HepG2 (cell line): Measurements from ENCODE around the gene LHX5.

Experiments used
- CBFB ChIP-seq: sonication (generic); formaldehyde crosslinking; IDR thresholded peaks from 2 replicates; pipeline ENCODE4 v1.4.0; 2020; ENCODE audit warnings: missing genetic modification reagents
- ETV5 ChIP-seq: IDR thresholded peaks from 2 replicates; pipeline ENCODE4 v1.6.1; 2018; ENCODE audit warnings: missing biosample characterization, missing genetic modification reagents, inconsistent platforms, borderline replicate concordance
- EZH2 ChIP-seq: conservative IDR thresholded peaks from 2 replicates; pipeline ENCODE4 v1.6.1; 2012; ENCODE audit warnings: mild to moderate bottlenecking, low read depth, low read length, moderate library complexity
- FOXA1 ChIP-seq, 2 experiments: fragments of 450-650 bp in 1 of 2; sonication (generic) in 1 of 2; formaldehyde crosslinking in 1 of 2; IDR thresholded peaks; 2 replicates each; pipeline versions ENCODE4 v1.4.0 to v1.6.1; 2016 to 2020; ENCODE audit warnings: missing genetic modification reagents in 1 of 2
- HCFC1 ChIP-seq: fragments of 150-350 bp; IDR thresholded peaks from 2 replicates; pipeline ENCODE4 v1.6.1; 2014; ENCODE audit warnings: low read depth, low read length
- MBD4 ChIP-seq: IDR thresholded peaks from 2 replicates; pipeline ENCODE4 v1.6.1; 2012; ENCODE audit warnings: low read length, inconsistent platforms, borderline replicate concordance
- RFX5 ChIP-seq: IDR thresholded peaks from 2 replicates; pipeline ENCODE4 v1.6.1; 2011; ENCODE audit warnings: low read depth, low read length, improper control_type of control experiment
- SETDB1 ChIP-seq: sonication (generic); formaldehyde crosslinking; IDR thresholded peaks from 2 replicates; pipeline ENCODE4 v1.5.1; 2020; ENCODE audit warnings: missing genetic modification reagents, mild to moderate bottlenecking, borderline replicate concordance
- TF ChIP-seq, protein P1 (sequence below): sonication (generic); formaldehyde crosslinking; IDR thresholded peaks from 2 replicates; pipeline ENCODE4 v1.5.0; 2020; ENCODE audit warnings: mild to moderate bottlenecking, missing genetic modification reagents, moderate library complexity
- TF ChIP-seq, protein P2 (sequence below), 2 experiments: sonication (generic) in 1 of 2; formaldehyde crosslinking in 1 of 2; IDR thresholded peaks; 2 replicates each; pipeline versions ENCODE4 v1.5.1 to v1.6.1; 2011 to 2020; ENCODE audit warnings: borderline replicate concordance in 1 of 2, low read depth in 1 of 2, low read length in 1 of 2, mild to moderate bottlenecking in 1 of 2, missing genetic modification reagents in 1 of 2, moderate library complexity in 1 of 2
- TF ChIP-seq, protein P3 (sequence below): IDR thresholded peaks from 2 replicates; pipeline ENCODE4 v1.6.1; 2012; ENCODE audit warnings: inconsistent platforms
- TF ChIP-seq, protein P4 (sequence below): sonication (generic); formaldehyde crosslinking; IDR thresholded peaks from 2 replicates; pipeline ENCODE4 v1.4.0; 2020; ENCODE audit warnings: low read depth, missing genetic modification reagents

DNA sequence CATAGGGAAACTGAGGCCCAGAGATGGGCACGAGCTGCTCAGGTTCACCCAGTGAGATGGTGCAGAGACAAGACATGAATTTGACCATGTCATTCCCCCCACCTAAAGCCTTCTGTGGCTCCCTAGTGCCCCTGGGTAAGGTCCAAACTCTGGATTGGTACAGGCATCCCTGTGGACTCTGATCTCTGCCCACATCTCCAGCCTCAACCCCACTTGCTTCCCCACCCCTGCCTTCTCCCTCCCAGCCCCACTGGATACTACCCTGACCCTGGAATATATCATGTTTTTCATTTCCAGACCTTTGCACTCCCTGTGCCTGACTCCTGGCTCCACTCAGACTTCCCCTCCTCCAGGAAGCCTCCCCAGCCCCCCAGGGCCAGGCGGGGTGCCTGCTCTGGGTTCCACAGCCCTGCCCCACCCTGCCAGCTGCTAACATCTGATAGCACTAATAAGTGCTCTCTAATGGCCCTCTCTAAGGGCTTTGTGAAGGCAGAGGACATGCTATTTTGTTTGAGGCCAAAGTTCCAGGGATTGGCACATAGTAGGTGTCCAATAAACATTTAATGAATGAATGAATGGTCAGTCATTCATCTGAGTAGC, 50.6 kb downstream of the LHX5 start:
- TF ChIP-seq SETDB1 (CRISPR knock-in tag) = no peak
- no peak for TF ChIP-seq FOXA1 (IDR thresholded peaks at IDR 0.05)
- no peak for TF ChIP-seq FOXA1 (CRISPR knock-in tag; IDR thresholded peaks at IDR 0.05)
- TF ChIP-seq MBD4 = no peak
- TF ChIP-seq, protein P1, sequence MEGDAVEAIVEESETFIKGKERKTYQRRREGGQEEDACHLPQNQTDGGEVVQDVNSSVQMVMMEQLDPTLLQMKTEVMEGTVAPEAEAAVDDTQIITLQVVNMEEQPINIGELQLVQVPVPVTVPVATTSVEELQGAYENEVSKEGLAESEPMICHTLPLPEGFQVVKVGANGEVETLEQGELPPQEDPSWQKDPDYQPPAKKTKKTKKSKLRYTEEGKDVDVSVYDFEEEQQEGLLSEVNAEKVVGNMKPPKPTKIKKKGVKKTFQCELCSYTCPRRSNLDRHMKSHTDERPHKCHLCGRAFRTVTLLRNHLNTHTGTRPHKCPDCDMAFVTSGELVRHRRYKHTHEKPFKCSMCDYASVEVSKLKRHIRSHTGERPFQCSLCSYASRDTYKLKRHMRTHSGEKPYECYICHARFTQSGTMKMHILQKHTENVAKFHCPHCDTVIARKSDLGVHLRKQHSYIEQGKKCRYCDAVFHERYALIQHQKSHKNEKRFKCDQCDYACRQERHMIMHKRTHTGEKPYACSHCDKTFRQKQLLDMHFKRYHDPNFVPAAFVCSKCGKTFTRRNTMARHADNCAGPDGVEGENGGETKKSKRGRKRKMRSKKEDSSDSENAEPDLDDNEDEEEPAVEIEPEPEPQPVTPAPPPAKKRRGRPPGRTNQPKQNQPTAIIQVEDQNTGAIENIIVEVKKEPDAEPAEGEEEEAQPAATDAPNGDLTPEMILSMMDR (CRISPR knock-in tag) = no peak
- no peak for TF ChIP-seq CBFB (CRISPR knock-in tag)
- TF ChIP-seq ETV5 (CRISPR knock-in tag) = no peak
- TF ChIP-seq RFX5 = no peak
- TF ChIP-seq, protein P2, sequence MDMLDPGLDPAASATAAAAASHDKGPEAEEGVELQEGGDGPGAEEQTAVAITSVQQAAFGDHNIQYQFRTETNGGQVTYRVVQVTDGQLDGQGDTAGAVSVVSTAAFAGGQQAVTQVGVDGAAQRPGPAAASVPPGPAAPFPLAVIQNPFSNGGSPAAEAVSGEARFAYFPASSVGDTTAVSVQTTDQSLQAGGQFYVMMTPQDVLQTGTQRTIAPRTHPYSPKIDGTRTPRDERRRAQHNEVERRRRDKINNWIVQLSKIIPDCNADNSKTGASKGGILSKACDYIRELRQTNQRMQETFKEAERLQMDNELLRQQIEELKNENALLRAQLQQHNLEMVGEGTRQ (IDR thresholded peaks at IDR 0.05; ENCODE audit: low read depth, low read length) = no peak
- TF ChIP-seq, protein P2 (CRISPR knock-in tag; IDR thresholded peaks at IDR 0.05; ENCODE audit: borderline replicate concordance) = no peak
- TF ChIP-seq, protein P3, sequence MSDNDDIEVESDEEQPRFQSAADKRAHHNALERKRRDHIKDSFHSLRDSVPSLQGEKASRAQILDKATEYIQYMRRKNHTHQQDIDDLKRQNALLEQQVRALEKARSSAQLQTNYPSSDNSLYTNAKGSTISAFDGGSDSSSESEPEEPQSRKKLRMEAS = no peak
- TF ChIP-seq, protein P4, sequence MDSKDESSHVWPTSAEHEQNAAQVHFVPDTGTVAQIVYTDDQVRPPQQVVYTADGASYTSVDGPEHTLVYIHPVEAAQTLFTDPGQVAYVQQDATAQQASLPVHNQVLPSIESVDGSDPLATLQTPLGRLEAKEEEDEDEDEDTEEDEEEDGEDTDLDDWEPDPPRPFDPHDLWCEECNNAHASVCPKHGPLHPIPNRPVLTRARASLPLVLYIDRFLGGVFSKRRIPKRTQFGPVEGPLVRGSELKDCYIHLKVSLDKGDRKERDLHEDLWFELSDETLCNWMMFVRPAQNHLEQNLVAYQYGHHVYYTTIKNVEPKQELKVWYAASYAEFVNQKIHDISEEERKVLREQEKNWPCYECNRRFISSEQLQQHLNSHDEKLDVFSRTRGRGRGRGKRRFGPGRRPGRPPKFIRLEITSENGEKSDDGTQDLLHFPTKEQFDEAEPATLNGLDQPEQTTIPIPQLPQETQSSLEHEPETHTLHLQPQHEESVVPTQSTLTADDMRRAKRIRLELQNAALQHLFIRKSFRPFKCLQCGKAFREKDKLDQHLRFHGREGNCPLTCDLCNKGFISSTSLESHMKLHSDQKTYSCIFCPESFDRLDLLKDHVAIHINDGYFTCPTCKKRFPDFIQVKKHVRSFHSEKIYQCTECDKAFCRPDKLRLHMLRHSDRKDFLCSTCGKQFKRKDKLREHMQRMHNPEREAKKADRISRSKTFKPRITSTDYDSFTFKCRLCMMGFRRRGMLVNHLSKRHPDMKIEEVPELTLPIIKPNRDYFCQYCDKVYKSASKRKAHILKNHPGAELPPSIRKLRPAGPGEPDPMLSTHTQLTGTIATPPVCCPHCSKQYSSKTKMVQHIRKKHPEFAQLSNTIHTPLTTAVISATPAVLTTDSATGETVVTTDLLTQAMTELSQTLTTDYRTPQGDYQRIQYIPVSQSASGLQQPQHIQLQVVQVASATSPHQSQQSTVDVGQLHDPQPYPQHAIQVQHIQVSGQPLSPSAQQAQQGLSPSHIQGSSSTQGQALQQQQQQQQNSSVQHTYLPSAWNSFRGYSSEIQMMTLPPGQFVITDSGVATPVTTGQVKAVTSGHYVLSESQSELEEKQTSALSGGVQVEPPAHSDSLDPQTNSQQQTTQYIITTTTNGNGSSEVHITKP (CRISPR knock-in tag) = no peak
- TF ChIP-seq HCFC1 = no peak
- no peak for TF ChIP-seq EZH2
